ENCODE results near the gene TGIF1. TPM values are rescaled to one million over a fixed set of nuclear protein-coding genes. Genes with fewer than 3 reads are reported as not detected.
A peak's percentile ranks its signal among the peaks of the same experiment; 100 is the strongest.

TGIF1 gene
- total and polyA plus RNA-seq, 9 of the 15 experiments (the other 6 are each of a cell fraction or from before 2014, with no cell fraction given) = 16.1 to 77.7 (median 44.6) TPM

- no TSS peak for BruUV-seq (replicated peaks)
- Histone ChIP-seq H3K9ac (ENCODE audit: insufficient read depth in 1 of 2, low read depth in 2 of 2, low read length in 2 of 2) (0 out of 4 replicates have a peak overlapping the region, but pooled peaks of 1 of the 2 experiments have one; percentile 4), H3K27me3 (ENCODE audit: control insufficient read depth in 2 of 2, insufficient read depth in 2 of 2, low read length in 2 of 2) (no peaks in the 10 kb centered on the region), H3K9me3 (replicated peaks; ENCODE audit: control insufficient read depth, insufficient read depth, low read depth, low read length) (no peaks in the 10 kb centered on the region), H3K27ac (ENCODE audit: extremely low read depth, low read depth, low read length) (no peak overlapping the region), H2AFZ (ENCODE audit: low read depth, low read length) (peak overlapping the region; percentile 83), H3K36me3 (ENCODE audit: control insufficient read depth, insufficient read depth, low read length) (no peaks in the 10 kb centered on the region), H3K79me2 (ENCODE audit: control insufficient read depth, insufficient read depth, low read length) (no peaks in the 10 kb centered on the region), H4K20me1 (replicated peaks; ENCODE audit: control insufficient read depth, insufficient read depth, low read length) (no peaks in the 10 kb centered on the region), H3K4me2 (ENCODE audit: insufficient read depth, low read length) (peak overlapping the region; percentile 16; the same call in 1 of the 2 replicates), H3K4me3 (no peak overlapping the region), H3K9me1 (ENCODE audit: control insufficient read depth, insufficient read depth, low read length) (no peaks in the 10 kb centered on the region), H3K4me1 (replicated peaks in 1 of 2; ENCODE audit: control insufficient read depth in 2 of 2, insufficient read depth in 2 of 2, low read length in 2 of 2) (peaks cover 0 to 11% of the 10 kb centered on the region in 2 experiments; a peak in 4 of 5 replicates)
- ATAC-seq (no peak), DNase-seq (ENCODE audit: extremely low read depth in 1 of 4, low spot score in 3 of 4) (no peak), FAIRE-seq (no peak)
- WGBS (ENCODE audit: insufficient coverage, low coverage, missing lambda C conversion rate) = 62% methylated on average over 3 of the region's 3 CpGs
- CTCF ChIA-PET (ENCODE audit: low intra/inter-chr PET ratio) = no interaction called here
- intact Hi-C loops (cut with micrococcal nuclease) (loop anchor here (1.0 to 2.0 kb wide), 2 partner anchors 45 to 184 kb away; no protein-coding TSS in a partner anchor), in situ Hi-C loops (cut with MboI) (loop anchor here (5.0 kb wide), 1 partner anchor 95 kb away; no protein-coding TSS in a partner anchor)
- POLR2A ChIA-PET = interaction anchor here (0.6 to 2.2 kb wide), 8 partner anchors 9 to 170 kb away, joined by 3 to 13 read pairs (median 3); no protein-coding TSS in a partner anchor
- TF ChIP-seq PRDM10 (IDR thresholded peaks at IDR 0.05; ENCODE audit: partially characterized antibody) (peak; percentile 56), ZBTB2 (IDR thresholded peaks at IDR 0.05) (no peak), SMARCA4 (IDR thresholded peaks at IDR 0.05) (no peak), MLLT1 (IDR thresholded peaks at IDR 0.05) (no peak), POLR2A (conservative IDR thresholded peaks at IDR 0.05) (no peak), SRF (CRISPR knock-in tag; IDR thresholded peaks at IDR 0.05) (0 out of 4 replicates have a peak, but pooled peaks of 1 of the 2 experiments have one; percentile 0), CREB1 (IDR thresholded peaks at IDR 0.05) (no peak), CREB1 (CRISPR knock-in tag; IDR thresholded peaks at IDR 0.05) (no peak), SIN3B (IDR thresholded peaks at IDR 0.05; ENCODE audit: low read depth) (no peak)
Measured at GRCh38 chr18:3482258-3482657, 32.3 kb downstream of the TGIF1 start.

Data from K562 (cell line).